HepG2 (cell line): ENCODE results near the gene CPNE8. TPM values are rescaled to one million over a fixed set of nuclear protein-coding genes. Genes with fewer than 3 reads are reported as not detected.
A peak's percentile ranks its signal among the peaks of the same experiment; 100 is the strongest.

Experiments used
- ATF2 ChIP-seq: sonication (generic); formaldehyde crosslinking; IDR thresholded peaks from 2 replicates; pipeline ENCODE4 v1.4.0; 2020; ENCODE audit warnings: missing genetic modification reagents
- CAMTA2 ChIP-seq: sonication (generic); formaldehyde crosslinking; IDR thresholded peaks from 2 replicates; pipeline ENCODE4 v1.4.0; 2020; ENCODE audit warnings: mild to moderate bottlenecking, missing genetic modification reagents, borderline replicate concordance
- CBFB ChIP-seq: sonication (generic); formaldehyde crosslinking; IDR thresholded peaks from 2 replicates; pipeline ENCODE4 v1.4.0; 2020; ENCODE audit warnings: missing genetic modification reagents
- GABPB1 ChIP-seq: IDR thresholded peaks from 2 replicates; pipeline ENCODE4 v1.6.1; 2016; ENCODE audit warnings: mild to moderate bottlenecking, missing genetic modification reagents, moderate library complexity, missing compliant biosample characterization
- GATAD2A ChIP-seq: IDR thresholded peaks from 2 replicates; pipeline ENCODE4 v1.6.1; 2016
- GLI4 ChIP-seq: sonication (generic); formaldehyde crosslinking; IDR thresholded peaks from 2 replicates; pipeline ENCODE4 v1.5.1; 2020; ENCODE audit warnings: missing genetic modification reagents, mild to moderate bottlenecking, moderate library complexity, borderline replicate concordance
- HNF4A ChIP-seq: sonication (generic); formaldehyde crosslinking; IDR thresholded peaks from 2 replicates; pipeline ENCODE4 v1.4.0; 2020; ENCODE audit warnings: missing genetic modification reagents
- KMT2B ChIP-seq: IDR thresholded peaks from 2 replicates; pipeline ENCODE4 v1.6.1; 2016; ENCODE audit warnings: missing genetic modification reagents, missing compliant biosample characterization
- MAFF ChIP-seq: IDR thresholded peaks from 2 replicates; pipeline ENCODE4 v1.6.1; 2011; ENCODE audit warnings: low read depth, low read length, improper control_type of control experiment
- ZFYVE20 ChIP-seq: sonication (generic); formaldehyde crosslinking; IDR thresholded peaks from 2 replicates; pipeline ENCODE4 v1.8.0; 2023; ENCODE audit warnings: low read depth, mild to moderate bottlenecking, moderate library complexity, missing genetic modification reagents, borderline replicate concordance
- ZMYM3 ChIP-seq: sonication (generic); formaldehyde crosslinking; IDR thresholded peaks from 2 replicates; pipeline ENCODE4 v1.5.1; 2020; ENCODE audit warnings: mild to moderate bottlenecking, missing genetic modification reagents
- ZNF280D ChIP-seq: sonication (generic); formaldehyde crosslinking; IDR thresholded peaks from 2 replicates; pipeline ENCODE4 v1.5.1; 2020; ENCODE audit warnings: mild to moderate bottlenecking, missing genetic modification reagents
- ZNF598 ChIP-seq: sonication (generic); formaldehyde crosslinking; IDR thresholded peaks from 2 replicates; pipeline ENCODE4 v1.5.1; 2020; ENCODE audit warnings: mild to moderate bottlenecking, missing genetic modification reagents, borderline replicate concordance
- ZNF609 ChIP-seq: sonication (generic); formaldehyde crosslinking; IDR thresholded peaks from 2 replicates; pipeline ENCODE4 v1.4.0; 2020; ENCODE audit warnings: mild to moderate bottlenecking, missing genetic modification reagents, borderline replicate concordance
- ZNF709 ChIP-seq: sonication (generic); formaldehyde crosslinking; IDR thresholded peaks from 2 replicates; pipeline ENCODE4 v1.5.0; 2020; ENCODE audit warnings: mild to moderate bottlenecking, missing genetic modification reagents
- ZNF747 ChIP-seq: sonication (generic); formaldehyde crosslinking; IDR thresholded peaks from 2 replicates; pipeline ENCODE4 v1.8.1; 2023; ENCODE audit warnings: missing genetic modification reagents, mild to moderate bottlenecking, borderline replicate concordance
- ZNF780A ChIP-seq: sonication (generic); formaldehyde crosslinking; IDR thresholded peaks from 2 replicates; pipeline ENCODE4 v1.8.0; 2022; ENCODE audit warnings: mild to moderate bottlenecking, missing genetic modification reagents, moderate library complexity
- ZNF782 ChIP-seq: sonication (generic); formaldehyde crosslinking; IDR thresholded peaks from 2 replicates; pipeline ENCODE4 v1.4.0; 2020; ENCODE audit warnings: missing genetic modification reagents, mild to moderate bottlenecking, borderline replicate concordance
- ZSCAN20 ChIP-seq: sonication (generic); formaldehyde crosslinking; IDR thresholded peaks from 2 replicates; pipeline ENCODE4 v1.4.0; 2020; ENCODE audit warnings: missing genetic modification reagents, mild to moderate bottlenecking, borderline replicate concordance
- polyA plus RNA-seq, 8 experiments: library from polyadenylated mRNA; depleted of rRNA in 3 of 8; stranded (reverse) in 7 of 8; unstranded in 1 of 8; fragments of >200 nt; fragmentation: Illumina TruSeq in 4 of 8; extraction: Trizol in 4 of 8; gene quantifications; 2 replicates each; pipeline versions ENCODE4 v1.2.1 to v1.2.3, GENCODE V29; 2011 to 2016; ENCODE audit warnings: low read depth in 4 of 8, missing spikeins in 1 of 8, mixed read lengths in 1 of 8; ENCODE audit not compliant: insufficient read depth in 1 of 8
- total RNA-seq, 5 experiments: library from RNA; depleted of rRNA; stranded (reverse); fragments of >200 nt; fragmentation: Illumina TruSeq; extraction: Trizol; gene quantifications; 2 replicates each; pipeline ENCODE4 v1.2.3, GENCODE V29; 2016; ENCODE audit warnings: low read depth in 1 of 5

Gene CPNE8
- total and polyA plus RNA-seq, 2 of the 13 experiments (the other 11 are each of a cell fraction or from before 2014, with no cell fraction given): 2.4 to 2.7 TPM

GRCh38 chr12:38906482-38907200 is 1.2 kb upstream of the CPNE8 start (continued):
- TF ChIP-seq ATF2 (no peak), KMT2B (CRISPR knock-in tag) (peak; percentile 51; the same call in 1 of the 2 replicates), ZNF782 (no peak; the same call in 1 of the 2 replicates), ZSCAN20 (CRISPR knock-in tag) (no peak), ZFYVE20 (CRISPR knock-in tag) (no peak), CAMTA2 (peak; percentile 57; the same call in 1 of the 2 replicates), CBFB (CRISPR knock-in tag) (0 out of 2 replicates have a peak, but pooled peaks have one; percentile 29), ZMYM3 (CRISPR knock-in tag) (no peak; the same call in 1 of the 2 replicates), MAFF (no peak), GLI4 (no peak), HNF4A (CRISPR knock-in tag) (peak; percentile 81), GABPB1 (peak; percentile 88), ZNF780A (CRISPR knock-in tag) (0 out of 2 replicates have a peak, but pooled peaks have one; percentile 34), GATAD2A (peak; percentile 75), ZNF280D (peak; percentile 65; the same call in 1 of the 2 replicates), ZNF709 (CRISPR knock-in tag) (0 out of 2 replicates have a peak, but pooled peaks have one; percentile 35), ZNF747 (CRISPR knock-in tag) (no peak), ZNF598 (CRISPR knock-in tag) (no peak), ZNF609 (CRISPR knock-in tag) (no peak)
